Activated T-helper 17 cell treated with anti-CD3 and anti-CD28 coated beads, Interleukin-2, amount 50 U/mL, for 72 hours (primary cell): ENCODE measurements around the gene TBC1D5. TPM values are rescaled to one million over a fixed set of nuclear protein-coding genes. Genes with fewer than 3 reads are reported as not detected.

ENCODE experiments used
- ATAC-seq: fragments of 150-1000 bp; cut with Tn5 transposase; replicated peaks from 2 replicates; pipeline ENCODE4 v1.10.0; 2021; ENCODE audit warnings: mild to moderate bottlenecking, moderate library complexity
- H3K27ac Mint-ChIP-seq: one replicate; pipeline ENCODE4 v1.8.0; 2022; ENCODE audit warnings: mixed read lengths
- H3K27me3 Mint-ChIP-seq: one replicate; pipeline ENCODE4 v1.8.0; 2022; ENCODE audit warnings: mixed read lengths
- H3K36me3 Mint-ChIP-seq: one replicate; pipeline ENCODE4 v1.8.0; 2022; ENCODE audit warnings: low read depth, mild to moderate bottlenecking, mixed read lengths
- H3K4me1 Mint-ChIP-seq: one replicate; pipeline ENCODE4 v1.8.0; 2022; ENCODE audit warnings: mixed read lengths
- H3K4me3 Mint-ChIP-seq: one replicate; pipeline ENCODE4 v1.8.0; 2022; ENCODE audit warnings: mild to moderate bottlenecking, mixed read lengths
- H3K9me3 Mint-ChIP-seq: one replicate; pipeline ENCODE4 v1.8.0; 2022; ENCODE audit warnings: mixed read lengths
- total RNA-seq, 2 donors: library from RNA; stranded (reverse); gene quantifications; one replicate each; pipeline ENCODE4 v1.2.3, GENCODE V29; 2022

TBC1D5 gene
- total RNA-seq, 2 donors from 2014 or later, result 43.9 to 53.2 TPM

GRCh38 chr3:17759901-17760300, 17.5 kb upstream of the TBC1D5 start:
- Mint-ChIP-seq H3K4me3 (no peak overlapping the region), H3K4me1 (peaks cover 7% of the 10 kb centered on the region), H3K27ac (no peak overlapping the region), H3K27me3 (no peaks in the 10 kb centered on the region), H3K9me3 (no peaks in the 10 kb centered on the region), H3K36me3 (no peaks in the 10 kb centered on the region)
- ATAC-seq, result no peak

DNA sequence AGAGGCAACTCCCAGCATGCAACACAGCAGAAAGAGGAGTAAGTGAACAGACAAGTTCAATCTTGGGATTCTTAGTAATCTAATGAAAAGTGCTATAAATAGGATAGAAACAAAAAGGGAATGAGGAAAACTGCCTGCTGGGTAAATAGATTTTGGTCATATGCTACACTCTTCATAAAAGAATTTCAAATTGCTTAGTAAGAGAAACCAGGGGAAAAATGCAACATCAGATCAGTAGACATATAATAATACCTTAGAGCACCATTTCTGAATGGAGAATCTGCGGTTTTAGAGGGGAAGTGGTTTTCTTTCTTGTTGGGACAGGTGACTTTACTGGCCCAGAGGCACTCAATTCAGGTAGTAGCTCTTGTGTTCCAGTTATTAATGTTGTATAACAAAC, 13.4 kb upstream of the TBC1D5 start:
- ATAC-seq, result peak; percentile 16
- H3K4me1 Mint-ChIP-seq, result peaks cover 7% of the 10 kb centered on the region
- no peak overlapping the region for H3K27ac Mint-ChIP-seq
- no peaks in the 10 kb centered on the region for H3K36me3 Mint-ChIP-seq
- no peaks in the 10 kb centered on the region for H3K9me3 Mint-ChIP-seq
- H3K27me3 Mint-ChIP-seq, result no peaks in the 10 kb centered on the region
- H3K4me3 Mint-ChIP-seq, result no peak overlapping the region

DNA sequence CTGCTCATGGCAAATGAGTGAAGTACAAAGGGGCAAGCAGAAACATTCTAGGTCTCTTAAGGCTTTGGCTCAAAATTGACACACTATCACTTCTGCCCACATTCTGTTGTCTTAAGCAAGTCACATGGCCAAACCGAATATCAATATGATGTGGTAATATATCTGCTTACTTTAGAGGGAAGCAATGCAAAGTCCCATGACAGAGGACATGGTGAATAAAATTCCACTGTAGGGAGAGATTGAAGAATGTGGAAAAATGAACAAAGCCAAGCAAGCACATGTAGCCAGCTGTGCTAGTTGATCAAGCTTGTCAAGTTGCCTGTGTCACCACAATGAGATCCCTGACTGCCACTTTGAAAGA, 11.2 kb upstream of the TBC1D5 start:
- Mint-ChIP-seq H3K27me3 (no peaks in the 10 kb centered on the region), H3K27ac (no peak overlapping the region), H3K36me3 (no peaks in the 10 kb centered on the region), H3K9me3 (no peaks in the 10 kb centered on the region), H3K4me3 (no peak overlapping the region), H3K4me1 (peaks cover 19% of the 10 kb centered on the region)
- no peak for ATAC-seq

- peak; percentile 5 for ATAC-seq
- no peaks in the 10 kb centered on the region for H3K9me3 Mint-ChIP-seq
- H3K4me1 Mint-ChIP-seq, result peaks cover 19% of the 10 kb centered on the region
- H3K4me3 Mint-ChIP-seq, result no peak overlapping the region
- H3K27ac Mint-ChIP-seq, result no peak overlapping the region
- no peaks in the 10 kb centered on the region for H3K27me3 Mint-ChIP-seq
- no peaks in the 10 kb centered on the region for H3K36me3 Mint-ChIP-seq
Observed at GRCh38 chr3:17752876-17753631, 10.6 kb upstream of the TBC1D5 start.

DNA sequence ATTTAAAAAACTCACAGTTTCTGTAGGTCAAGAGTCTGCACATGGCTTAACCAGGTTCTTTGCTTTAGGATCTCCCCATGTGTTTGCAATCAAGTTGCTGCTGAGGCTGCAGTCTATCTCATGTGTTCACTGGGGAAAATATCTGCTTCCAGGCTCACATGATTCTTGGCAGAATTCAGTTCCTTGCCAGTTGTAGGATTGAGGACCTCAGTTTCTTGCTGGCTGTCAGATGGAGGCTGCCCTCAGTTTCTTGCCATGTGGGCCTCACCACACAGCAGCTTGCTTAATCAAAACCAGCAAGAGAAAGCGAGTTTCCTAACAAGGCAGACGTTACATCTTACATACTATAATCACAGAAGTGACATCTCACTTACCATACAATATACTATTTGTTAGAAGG, 10.0 kb upstream of the TBC1D5 start:
- Mint-ChIP-seq H3K27ac (no peak overlapping the region), H3K36me3 (no peaks in the 10 kb centered on the region), H3K4me3 (no peak overlapping the region), H3K4me1 (peaks cover 24% of the 10 kb centered on the region), H3K9me3 (no peaks in the 10 kb centered on the region), H3K27me3 (no peaks in the 10 kb centered on the region)
- ATAC-seq, result no peak

GRCh38 chr3:17749705-17750293, 7.4 kb upstream of the TBC1D5 start:
- H3K4me1 Mint-ChIP-seq, result peaks cover 22% of the 10 kb centered on the region
- ATAC-seq, result peak; percentile 54
- H3K27me3 Mint-ChIP-seq, result no peaks in the 10 kb centered on the region
- H3K9me3 Mint-ChIP-seq, result no peaks in the 10 kb centered on the region
- H3K4me3 Mint-ChIP-seq, result peak overlapping the region; percentile 63
- H3K36me3 Mint-ChIP-seq, result no peaks in the 10 kb centered on the region
- H3K27ac Mint-ChIP-seq, result peak overlapping the region; percentile 29

- Mint-ChIP-seq H3K36me3 (no peaks in the 10 kb centered on the region), H3K9me3 (no peaks in the 10 kb centered on the region), H3K4me3 (peak overlapping the region; percentile 63), H3K4me1 (peaks cover 22% of the 10 kb centered on the region), H3K27ac (no peak overlapping the region), H3K27me3 (no peaks in the 10 kb centered on the region)
- peak; percentile 88 for ATAC-seq
Observed at GRCh38 chr3:17749281-17749680, 6.8 kb upstream of the TBC1D5 start.

DNA sequence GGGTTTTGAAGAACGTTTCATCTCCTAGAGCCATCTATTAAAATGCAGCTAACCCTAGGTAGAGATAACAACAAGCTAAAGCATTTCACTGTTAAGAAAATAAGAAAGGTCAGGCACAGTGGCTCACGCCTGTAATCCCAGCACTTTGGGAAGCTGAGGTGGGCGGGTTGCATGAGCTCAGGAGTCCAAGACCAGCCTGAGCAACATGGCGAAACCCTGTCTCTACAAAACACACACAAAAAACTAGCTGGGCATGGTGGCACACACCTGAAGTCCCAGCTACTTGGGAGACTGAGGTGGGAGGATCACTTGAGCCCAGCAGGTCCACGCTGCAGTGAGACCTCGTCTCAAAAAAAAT, 5.4 kb upstream of the TBC1D5 start:
- Mint-ChIP-seq H3K4me3 (no peak overlapping the region), H3K4me1 (peaks cover 22% of the 10 kb centered on the region), H3K27me3 (no peaks in the 10 kb centered on the region), H3K36me3 (no peaks in the 10 kb centered on the region), H3K9me3 (no peaks in the 10 kb centered on the region), H3K27ac (no peak overlapping the region)
- no peak for ATAC-seq

DNA sequence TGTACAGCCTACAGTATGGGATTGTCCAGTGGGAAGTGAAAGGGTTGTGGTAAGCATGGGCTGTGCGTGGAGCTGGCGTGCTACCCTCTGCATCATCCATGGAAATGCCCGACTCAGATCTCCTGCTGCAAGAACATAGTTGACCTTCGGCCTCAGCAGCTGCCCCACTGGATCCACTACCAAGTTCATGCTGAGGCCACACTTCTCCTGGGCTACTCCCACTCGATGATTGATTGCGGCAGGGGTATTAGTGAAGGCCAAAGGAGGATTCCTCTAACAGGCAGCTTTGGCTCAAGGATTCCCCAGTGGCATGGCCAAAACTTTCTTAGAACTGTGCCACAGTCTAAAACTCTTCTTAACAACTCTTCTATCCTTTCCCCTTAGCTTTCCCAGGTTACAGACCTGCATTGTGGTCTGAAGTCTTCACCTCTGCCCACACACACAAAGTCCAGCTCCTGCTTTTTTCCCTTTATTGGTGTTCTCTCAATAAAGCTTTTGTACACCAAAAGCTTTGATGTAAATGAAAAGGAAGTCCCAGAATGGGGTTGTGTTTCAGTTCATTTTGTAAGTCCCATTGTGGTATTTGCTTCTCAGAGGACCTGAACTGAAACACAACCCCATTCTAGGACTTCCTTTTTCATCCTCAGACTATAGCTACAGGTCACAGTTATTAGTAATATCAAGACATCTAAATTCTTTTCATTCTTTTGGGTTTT, 4.9 kb upstream of the TBC1D5 start:
- Mint-ChIP-seq H3K4me3 (no peak overlapping the region), H3K36me3 (no peaks in the 10 kb centered on the region), H3K9me3 (no peaks in the 10 kb centered on the region), H3K27ac (no peak overlapping the region), H3K27me3 (no peaks in the 10 kb centered on the region), H3K4me1 (peaks cover 22% of the 10 kb centered on the region)
- no peak for ATAC-seq

DNA sequence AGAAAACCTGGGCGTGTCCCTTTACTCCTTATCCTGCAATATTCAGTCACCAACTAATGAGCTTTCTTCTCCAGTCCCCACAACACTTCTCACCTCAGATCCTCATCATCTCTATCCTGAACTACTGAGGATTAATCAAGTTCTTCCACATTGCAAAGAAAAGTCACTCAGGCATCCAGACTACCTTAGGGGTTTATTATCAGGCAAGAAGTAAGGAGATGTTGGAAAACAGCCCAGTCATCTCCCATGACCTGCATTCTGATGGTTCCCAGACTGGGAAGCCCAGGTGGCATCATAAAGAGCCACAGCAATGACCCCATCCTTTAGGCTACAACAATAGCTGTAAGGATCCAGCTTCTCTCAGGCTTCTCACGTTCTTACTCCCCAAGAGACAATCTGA, 3.5 kb upstream of the TBC1D5 start:
- Mint-ChIP-seq H3K9me3 (no peaks in the 10 kb centered on the region), H3K36me3 (peaks cover 7% of the 10 kb centered on the region), H3K4me3 (no peak overlapping the region), H3K4me1 (peaks cover 22% of the 10 kb centered on the region), H3K27ac (no peak overlapping the region), H3K27me3 (no peaks in the 10 kb centered on the region)
- ATAC-seq, result no peak

DNA sequence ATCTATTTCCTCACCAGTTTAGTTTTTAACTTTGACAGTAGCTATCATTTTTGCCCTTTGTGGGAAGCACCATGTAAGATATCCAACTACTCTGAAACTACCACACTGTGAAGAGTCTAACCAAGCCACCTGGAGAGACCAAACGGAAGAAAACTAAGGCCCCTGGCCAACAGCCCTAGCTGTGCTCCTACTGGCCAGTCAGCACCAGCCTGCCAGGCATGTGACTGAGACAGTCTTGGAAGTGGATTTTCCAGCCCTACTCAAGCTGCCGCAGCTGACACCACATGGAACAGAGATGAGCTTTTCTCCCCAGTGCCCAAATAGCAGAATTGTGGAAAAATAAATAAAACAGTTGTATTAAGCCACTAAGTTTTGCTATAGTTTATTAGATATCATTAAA, 2.9 kb upstream of the TBC1D5 start:
- Mint-ChIP-seq H3K36me3 (peaks cover 11% of the 10 kb centered on the region), H3K4me3 (no peak overlapping the region), H3K4me1 (peaks cover 22% of the 10 kb centered on the region), H3K27me3 (no peaks in the 10 kb centered on the region), H3K27ac (no peak overlapping the region), H3K9me3 (no peaks in the 10 kb centered on the region)
- ATAC-seq, result no peak

DNA sequence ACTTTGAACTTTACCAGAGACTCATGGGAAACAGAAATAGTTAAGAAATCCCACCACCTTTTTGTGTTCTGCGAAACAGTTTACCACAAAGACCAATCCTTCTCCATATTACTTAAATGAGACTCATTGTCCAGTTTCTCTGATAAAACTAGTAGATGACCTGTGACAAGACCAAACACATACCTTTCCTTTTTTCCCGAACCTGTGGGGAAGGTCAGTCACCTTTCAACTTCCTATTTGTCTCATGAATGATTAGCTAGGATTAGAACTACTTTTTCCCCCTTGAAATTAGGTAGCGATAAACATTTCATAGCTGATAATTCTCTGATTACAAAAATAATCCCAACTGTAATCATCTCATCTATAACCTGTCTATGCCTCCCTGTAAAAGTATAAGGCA, 2.3 kb upstream of the TBC1D5 start:
- Mint-ChIP-seq H3K4me1 (peaks cover 18% of the 10 kb centered on the region), H3K27me3 (no peaks in the 10 kb centered on the region), H3K36me3 (peaks cover 11% of the 10 kb centered on the region), H3K27ac (peak overlapping the region; percentile 39), H3K4me3 (no peak overlapping the region), H3K9me3 (no peaks in the 10 kb centered on the region)
- no peak for ATAC-seq

- Mint-ChIP-seq H3K27ac (peak overlapping the region; percentile 87), H3K9me3 (no peaks in the 10 kb centered on the region), H3K36me3 (peaks cover 19% of the 10 kb centered on the region), H3K27me3 (no peaks in the 10 kb centered on the region), H3K4me3 (peak overlapping the region; percentile 87), H3K4me1 (peaks cover 19% of the 10 kb centered on the region)
- no peak for ATAC-seq
Observed at GRCh38 chr3:17743658-17743995, 1.2 kb upstream of the TBC1D5 start.

GRCh38 chr3:17742880-17743657, 638 bp upstream of the TBC1D5 start:
- peak overlapping the region; percentile 87 for H3K4me3 Mint-ChIP-seq
- H3K9me3 Mint-ChIP-seq, result no peaks in the 10 kb centered on the region
- peaks cover 19% of the 10 kb centered on the region for H3K36me3 Mint-ChIP-seq
- ATAC-seq, result peak; percentile 36
- H3K27me3 Mint-ChIP-seq, result no peaks in the 10 kb centered on the region
- H3K27ac Mint-ChIP-seq, result peak overlapping the region; percentile 87
- peaks cover 19% of the 10 kb centered on the region for H3K4me1 Mint-ChIP-seq
